ENCODE data around the gene DUOX1.

DNA sequence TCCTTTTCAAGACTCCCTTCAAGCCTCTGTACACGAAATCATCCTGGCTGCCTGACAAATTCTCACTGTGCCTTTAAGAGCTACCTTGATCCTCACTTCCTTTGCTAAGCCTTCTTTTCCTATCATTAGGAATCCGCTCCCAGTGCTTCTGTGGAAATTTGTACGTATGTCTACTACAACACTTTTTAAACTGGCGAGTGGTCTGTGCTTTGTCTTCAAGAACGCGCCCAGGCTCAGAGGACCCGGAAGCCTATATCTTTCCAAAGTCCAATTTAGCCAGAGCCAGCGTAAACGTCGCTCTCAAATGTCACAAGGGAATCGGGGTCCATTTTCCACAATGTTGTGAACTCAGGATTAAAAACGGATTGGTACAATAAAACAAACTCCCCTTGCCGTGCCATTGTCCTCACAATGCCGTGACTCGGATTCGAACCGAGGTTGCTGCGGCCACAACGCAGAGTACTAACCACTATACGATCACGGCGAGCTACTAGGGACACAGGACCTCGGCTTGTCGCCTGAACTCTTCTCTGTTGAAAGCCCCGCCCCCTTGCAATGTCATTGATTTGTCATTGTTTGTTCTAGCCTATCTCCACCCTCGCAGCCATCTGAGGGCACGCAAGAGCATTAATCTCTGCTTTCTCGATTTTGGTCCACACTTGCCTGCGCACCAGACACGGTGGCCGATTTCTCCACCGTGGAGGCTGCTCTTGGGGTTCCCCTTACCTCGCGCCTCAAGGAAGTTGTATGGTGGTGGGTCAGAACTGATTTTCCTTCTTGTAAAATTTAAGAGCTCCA is 70.4 kb downstream of the DUOX1 start:
- no peak for TF ChIP-seq EZH2 (IDR thresholded peaks at IDR 0.05; ENCODE audit: low read length, missing control alignments)
- TF ChIP-seq, protein P1, sequence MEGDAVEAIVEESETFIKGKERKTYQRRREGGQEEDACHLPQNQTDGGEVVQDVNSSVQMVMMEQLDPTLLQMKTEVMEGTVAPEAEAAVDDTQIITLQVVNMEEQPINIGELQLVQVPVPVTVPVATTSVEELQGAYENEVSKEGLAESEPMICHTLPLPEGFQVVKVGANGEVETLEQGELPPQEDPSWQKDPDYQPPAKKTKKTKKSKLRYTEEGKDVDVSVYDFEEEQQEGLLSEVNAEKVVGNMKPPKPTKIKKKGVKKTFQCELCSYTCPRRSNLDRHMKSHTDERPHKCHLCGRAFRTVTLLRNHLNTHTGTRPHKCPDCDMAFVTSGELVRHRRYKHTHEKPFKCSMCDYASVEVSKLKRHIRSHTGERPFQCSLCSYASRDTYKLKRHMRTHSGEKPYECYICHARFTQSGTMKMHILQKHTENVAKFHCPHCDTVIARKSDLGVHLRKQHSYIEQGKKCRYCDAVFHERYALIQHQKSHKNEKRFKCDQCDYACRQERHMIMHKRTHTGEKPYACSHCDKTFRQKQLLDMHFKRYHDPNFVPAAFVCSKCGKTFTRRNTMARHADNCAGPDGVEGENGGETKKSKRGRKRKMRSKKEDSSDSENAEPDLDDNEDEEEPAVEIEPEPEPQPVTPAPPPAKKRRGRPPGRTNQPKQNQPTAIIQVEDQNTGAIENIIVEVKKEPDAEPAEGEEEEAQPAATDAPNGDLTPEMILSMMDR (conservative IDR thresholded peaks at IDR 0.05 in 1 of 2, IDR thresholded peaks at IDR 0.05 in 1 of 2; ENCODE audit: low read depth in 1 of 2, low read length in 2 of 2): no peak
